Islet precursor cell (in vitro differentiated cells): Measurements from ENCODE around the gene LRRC28.
"Not testable (repeated sequence)": the region's sequence is repeated elsewhere in the genome, so short reads cannot be mapped to it uniquely, and the experiment has no call there.

Source experiments
- DNase-seq: peaks from one replicate; pipeline ENCODE4 v3.0.0-alpha.2; 2018

Gene LRRC28

GRCh38 chr15:99345832-99346462 lies 94.7 kb downstream of the LRRC28 start:
- DNase-seq = no peak

GRCh38 chr15:99347574-99347973 lies 96.3 kb downstream of the LRRC28 start:
- no peak for DNase-seq

GRCh38 chr15:99348412-99348811 lies 97.1 kb downstream of the LRRC28 start:
- no peak for DNase-seq

- DNase-seq = no peak
Measured at GRCh38 chr15:99350408-99350807, 99.1 kb downstream of the LRRC28 start.

- DNase-seq = no peak
Measured at GRCh38 chr15:99359769-99360168, 108.5 kb downstream of the LRRC28 start.

- no peak for DNase-seq
Measured at GRCh38 chr15:99361545-99362185, 110.4 kb downstream of the LRRC28 start.

GRCh38 chr15:99365242-99365641 lies 114.0 kb downstream of the LRRC28 start:
- no peak for DNase-seq

GRCh38 chr15:99366013-99366412 lies 114.7 kb downstream of the LRRC28 start:
- DNase-seq = no peak

GRCh38 chr15:99368743-99369142 lies 117.5 kb downstream of the LRRC28 start:
- DNase-seq = no peak

- no peak for DNase-seq
Measured at GRCh38 chr15:99369196-99369595, 117.9 kb downstream of the LRRC28 start.

GRCh38 chr15:99371180-99372103 lies 120.2 kb downstream of the LRRC28 start:
- no peak for DNase-seq

- no peak for DNase-seq
Measured at GRCh38 chr15:99385005-99385669, 133.9 kb downstream of the LRRC28 start.

- no peak for DNase-seq
Measured at GRCh38 chr15:99385865-99386264, 134.6 kb downstream of the LRRC28 start.

GRCh38 chr15:99386391-99386790 lies 135.1 kb downstream of the LRRC28 start:
- DNase-seq = no peak

- no peak for DNase-seq
Measured at GRCh38 chr15:99387421-99388168, 136.3 kb downstream of the LRRC28 start.

- DNase-seq = no peak
Measured at GRCh38 chr15:99390667-99391066, 139.4 kb downstream of the LRRC28 start.

- DNase-seq = no peak
Measured at GRCh38 chr15:99393641-99394040, 142.4 kb downstream of the LRRC28 start.

- DNase-seq = no peak
Measured at GRCh38 chr15:99396375-99396774, 145.1 kb downstream of the LRRC28 start.

- no peak for DNase-seq
Measured at GRCh38 chr15:99399061-99399460, 147.8 kb downstream of the LRRC28 start.

GRCh38 chr15:99399618-99400017 lies 148.3 kb downstream of the LRRC28 start:
- DNase-seq = no peak

GRCh38 chr15:99401216-99401615 lies 149.9 kb downstream of the LRRC28 start:
- not testable (repeated sequence) for DNase-seq

GRCh38 chr15:99402014-99402729 lies 150.9 kb downstream of the LRRC28 start:
- DNase-seq = peak; percentile 65
